T-helper 1 cell treated with Interleukin-12 subunit alpha and Interleukin-12 subunit beta and Interleukin-4 antibody, amounts not matched to agents 30 ng/mL and 1 ng/mL, for 36 hours (primary cell): ENCODE results near the gene NDUFS6. TPM values are rescaled to one million over a fixed set of nuclear protein-coding genes. Genes with fewer than 3 reads are reported as not detected.

ENCODE experiments used
- intact Hi-C: fragments of 100-400 bp; cut with micrococcal nuclease; formaldehyde crosslinking; loops from one replicate; pipeline ENCODE4 v1.15.1; 2024
- total RNA-seq: library from RNA; stranded (reverse); gene quantifications from 2 replicates; pipeline ENCODE4 v1.2.3, GENCODE V29; 2022

NDUFS6 gene
- total RNA-seq = 26.8 and 31.3 TPM in 2 replicates

DNA sequence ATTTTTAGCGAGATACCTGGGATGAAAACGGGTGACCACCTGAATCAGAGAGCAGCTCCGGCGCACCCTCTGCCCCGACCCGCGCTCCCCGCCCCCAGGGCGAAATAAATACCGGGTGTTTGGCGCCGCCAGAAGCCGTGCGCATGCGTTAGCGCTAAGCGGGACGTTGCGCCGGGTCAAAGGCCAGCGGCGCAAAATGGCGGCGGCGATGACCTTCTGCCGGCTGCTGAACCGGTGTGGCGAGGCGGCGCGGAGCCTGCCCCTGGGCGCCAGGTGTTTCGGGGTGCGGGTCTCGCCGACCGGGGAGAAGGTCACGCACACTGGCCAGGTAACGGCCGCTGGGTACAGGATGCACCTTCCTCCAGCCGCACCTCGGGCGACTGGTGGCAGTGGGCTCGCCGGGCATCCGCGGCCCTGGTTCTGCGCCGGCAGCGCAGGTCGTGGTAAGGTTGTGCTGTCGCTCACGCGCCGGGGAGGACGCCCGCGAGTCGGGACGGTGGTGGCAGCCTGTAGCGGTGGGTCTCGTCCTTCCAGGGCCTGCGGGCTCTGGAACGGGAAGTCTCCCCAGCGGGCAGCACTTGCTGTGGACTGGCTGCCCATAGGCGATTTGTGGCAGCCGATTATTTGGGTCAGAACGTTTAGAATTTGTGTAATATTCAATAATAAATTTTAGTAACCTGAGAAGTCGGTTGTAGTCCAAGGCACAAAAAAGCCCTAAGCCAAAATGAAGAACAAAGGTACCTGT, at the start of gene NDUFS6:
TSS of gene NDUFS6 (plus strand) at position 186 of the 745 bp plus-strand sequence. CDS start at position 197, 11 bp downstream.
- intact Hi-C loops = loop anchor here (1.0 to 5.0 kb wide), 9 partner anchors 9 to 1531 kb away; partner anchors contain the start of genes BRD9, CLPTM1L, PDCD6 and TRIP13

DNA sequence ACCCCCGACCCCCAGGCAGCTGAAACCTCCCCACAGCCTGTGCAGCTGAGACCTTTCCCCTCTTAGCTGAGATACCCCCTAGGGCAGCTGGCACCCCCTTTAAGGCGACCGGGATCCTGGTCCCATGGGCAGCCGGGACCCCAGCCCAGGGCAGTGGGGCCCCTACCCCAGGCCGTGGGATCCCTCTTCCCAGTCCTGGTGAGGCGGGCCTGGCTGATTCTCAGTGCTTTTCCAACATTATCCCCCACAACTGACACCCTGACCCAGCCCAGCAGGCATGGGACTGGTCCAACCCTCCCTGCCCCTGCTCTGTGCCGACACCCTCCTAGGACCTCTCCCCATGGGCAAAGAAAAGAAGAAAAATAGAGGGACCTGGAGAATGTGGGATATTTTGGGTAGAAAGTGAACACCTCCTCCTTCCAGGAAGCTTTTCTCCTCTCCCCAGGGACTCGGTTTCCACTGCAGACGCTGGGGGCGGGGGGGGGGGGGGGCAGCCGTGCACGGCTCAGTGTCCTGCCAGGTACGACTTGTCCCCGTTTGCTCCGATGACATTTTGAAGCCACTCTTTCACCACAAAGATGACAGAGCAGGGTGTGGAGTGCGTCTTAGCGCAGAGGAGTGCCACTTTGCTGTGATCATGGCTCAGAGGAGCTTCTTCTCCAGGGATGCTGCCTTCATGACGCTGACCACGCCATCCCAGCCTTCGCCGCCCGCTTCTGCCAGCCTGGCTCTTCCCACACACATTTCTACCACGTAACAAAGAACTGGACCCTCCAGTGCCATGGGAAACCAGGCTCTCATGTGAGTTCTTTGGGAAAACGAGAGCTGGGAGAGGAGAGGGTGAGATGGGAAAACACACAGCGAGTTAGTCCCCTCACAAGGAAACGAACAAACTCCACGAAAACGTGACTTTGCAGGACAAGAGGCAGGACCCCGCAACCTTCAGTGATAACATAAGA, 49.1 kb upstream of the NDUFS6 start:
- intact Hi-C loops = no loop called here

GRCh38 chr5:1752881-1753280, 48.3 kb upstream of the NDUFS6 start:
- intact Hi-C loops = no loop called here

- intact Hi-C loops = no loop called here
These were observed 47.7 kb upstream of the NDUFS6 start for GRCh38 chr5:1753490-1753889.

DNA sequence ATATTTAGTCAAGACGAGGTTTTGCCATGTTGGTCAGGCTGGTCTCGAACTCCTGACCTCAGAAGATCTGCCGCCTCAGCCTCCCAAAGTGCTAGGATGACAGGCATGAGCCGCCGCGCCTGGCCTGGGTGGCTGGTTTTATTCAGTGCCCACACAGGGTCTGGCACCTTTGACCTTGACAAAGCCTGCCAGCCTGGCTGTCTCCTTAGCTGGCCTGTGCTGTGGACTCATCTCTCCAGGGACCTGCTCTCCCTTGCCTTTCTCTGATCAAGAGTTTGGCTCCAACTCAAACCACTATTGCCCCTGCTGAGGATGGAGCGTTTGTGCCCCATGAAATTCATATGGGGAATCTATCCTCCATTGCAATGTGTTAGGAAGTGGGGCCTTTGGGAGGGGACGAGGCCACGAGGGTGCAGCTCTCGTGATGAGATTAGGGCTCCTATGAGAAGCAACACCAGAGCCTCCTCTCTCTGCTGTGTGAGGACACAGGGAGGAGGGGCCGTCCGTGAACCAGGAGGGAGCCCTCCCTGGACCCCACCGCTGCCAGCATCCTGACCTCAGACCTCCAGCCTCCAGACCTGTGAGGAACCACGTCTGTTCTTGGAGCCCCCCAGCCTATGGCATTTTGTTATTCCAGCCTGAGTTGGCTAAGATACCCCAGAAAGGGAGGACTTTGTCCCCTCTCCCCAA, 46.5 kb upstream of the NDUFS6 start:
- intact Hi-C loops = no loop called here

DNA sequence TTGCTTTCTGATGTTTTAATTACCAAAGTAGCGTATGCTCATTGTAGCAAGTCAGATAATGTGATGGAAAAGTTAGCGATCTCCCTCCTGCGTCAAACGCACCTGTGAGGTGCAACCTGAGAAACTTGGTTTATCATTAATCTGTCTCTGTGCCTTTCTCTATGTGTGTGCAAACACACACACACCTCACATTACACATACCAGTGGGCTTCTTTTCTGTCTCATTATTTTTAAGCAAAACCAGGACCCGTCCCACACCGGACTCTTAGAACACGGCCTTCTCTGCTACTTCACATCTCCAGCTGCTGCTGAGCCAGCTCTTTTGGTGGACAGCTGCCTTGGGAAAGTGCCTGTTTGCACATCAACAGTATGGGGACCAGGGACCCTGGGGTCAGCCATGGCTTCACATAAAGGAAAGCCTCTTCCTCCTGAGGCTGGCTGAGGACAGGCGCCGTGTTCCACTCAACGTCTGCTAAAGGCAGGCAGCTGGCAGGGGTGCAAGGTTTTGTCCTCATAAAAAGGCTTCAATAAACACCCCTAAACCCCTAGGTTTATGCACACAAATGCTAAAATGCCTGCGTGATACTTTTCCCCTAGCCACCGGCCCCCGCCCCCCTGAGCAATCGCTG, 45.8 kb upstream of the NDUFS6 start:
- intact Hi-C loops = no loop called here

DNA sequence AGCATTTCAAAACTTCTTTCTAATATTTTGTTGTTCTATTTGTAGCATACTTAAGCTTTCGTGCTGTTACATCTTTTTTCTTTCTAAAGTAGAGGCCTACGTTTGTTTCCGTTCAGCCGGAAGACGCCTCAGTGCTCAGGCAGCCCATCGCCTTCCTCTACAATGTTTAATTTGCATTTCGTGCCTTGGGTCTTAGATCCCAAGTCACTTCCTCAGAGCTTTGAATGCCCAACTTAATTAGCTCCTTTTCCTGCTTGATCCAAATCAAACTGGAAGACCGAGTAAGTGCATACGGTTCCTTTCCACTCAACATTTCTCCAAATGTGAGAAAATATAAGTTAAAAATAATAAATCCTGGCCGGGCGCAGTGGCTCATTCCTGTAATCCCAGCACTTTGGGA, 44.7 kb upstream of the NDUFS6 start:
- intact Hi-C loops = no loop called here

- intact Hi-C loops = no loop called here
These were observed 43.7 kb upstream of the NDUFS6 start for GRCh38 chr5:1757511-1757910.

DNA sequence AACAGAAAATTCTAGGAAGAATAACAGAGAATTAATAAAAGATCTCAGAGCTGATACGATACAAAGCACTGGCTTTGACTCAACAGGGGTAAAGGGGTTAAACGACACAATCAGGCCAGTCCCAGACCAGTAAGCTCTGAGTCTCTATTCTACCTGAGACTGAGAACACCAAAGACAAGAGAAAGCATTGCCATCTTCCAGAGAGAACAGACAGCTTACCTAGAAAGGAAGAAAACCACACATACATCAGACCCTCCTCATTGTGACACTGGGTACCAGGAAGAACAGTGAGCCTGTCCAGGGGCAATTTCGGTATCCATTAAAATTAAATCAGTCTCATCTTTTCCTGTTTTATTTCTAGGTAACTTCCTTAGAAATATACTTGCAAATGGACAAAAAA, 42.6 kb upstream of the NDUFS6 start:
- intact Hi-C loops = no loop called here

- intact Hi-C loops = no loop called here
These were observed 41.7 kb upstream of the NDUFS6 start for GRCh38 chr5:1759378-1759970.

GRCh38 chr5:1760231-1760630, 41.0 kb upstream of the NDUFS6 start:
- intact Hi-C loops = loop anchor here (10.0 kb wide), 1 partner anchor 115 kb away; no protein-coding TSS in a partner anchor

- intact Hi-C loops = loop anchor here (10.0 kb wide), 1 partner anchor 114 kb away; no protein-coding TSS in a partner anchor
These were observed 40.4 kb upstream of the NDUFS6 start for GRCh38 chr5:1760656-1761452.

DNA sequence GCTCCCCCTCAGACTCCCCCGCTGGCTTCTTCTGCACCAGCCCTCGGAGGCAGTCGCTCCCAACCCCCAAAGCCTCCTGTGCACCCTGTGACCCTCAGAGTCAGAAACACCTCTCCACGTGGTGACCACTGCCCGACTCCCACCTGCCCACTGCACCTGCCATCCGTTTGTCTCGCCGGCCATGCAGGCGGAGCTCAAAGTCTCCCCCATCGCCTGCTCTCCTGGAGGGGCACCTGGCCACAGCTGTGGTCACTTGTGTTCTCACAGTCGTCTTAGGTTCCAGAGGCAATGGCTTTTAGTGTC, 39.8 kb upstream of the NDUFS6 start:
- intact Hi-C loops = loop anchor here (10.0 kb wide), 1 partner anchor 113 kb away; no protein-coding TSS in a partner anchor

DNA sequence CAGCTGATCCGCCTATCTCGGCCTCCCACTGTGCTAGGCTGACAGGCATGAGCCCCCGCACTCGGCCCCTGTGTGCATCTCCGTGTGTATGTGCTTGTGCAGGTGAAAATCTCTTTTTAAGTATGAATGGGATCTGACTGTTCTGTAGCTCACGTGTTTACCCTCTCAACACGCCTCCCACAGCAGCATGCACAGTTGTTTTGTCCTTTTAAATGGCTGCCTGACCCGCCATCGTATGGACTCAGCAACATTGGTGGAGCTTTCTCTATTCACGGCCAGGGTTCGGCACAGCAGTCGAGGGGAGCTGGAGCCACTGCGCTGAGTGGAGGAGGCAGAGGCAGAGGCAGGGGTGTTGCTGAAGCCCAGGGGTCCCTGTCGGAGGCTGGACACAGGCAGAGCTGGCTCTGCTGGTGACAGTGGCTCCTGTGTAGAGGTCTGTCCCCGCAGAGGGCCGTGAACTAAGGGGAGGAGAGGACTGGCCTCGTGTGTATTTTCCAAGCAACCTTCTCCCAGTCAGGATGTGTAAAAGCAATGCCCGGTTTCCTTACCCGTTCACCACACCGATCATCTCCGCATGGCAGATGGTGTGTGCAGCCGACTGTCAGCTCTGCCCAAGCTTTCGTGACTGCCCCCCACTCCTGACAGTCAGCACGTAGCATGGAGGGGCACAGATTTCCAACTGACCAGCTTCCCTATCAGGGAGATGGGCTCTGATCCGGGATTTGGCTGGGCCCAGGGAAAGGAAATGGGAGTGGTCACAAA, 38.9 kb upstream of the NDUFS6 start:
- intact Hi-C loops = loop anchor here (2.0 to 10.0 kb wide), 2 partner anchors 38 to 112 kb away; partner anchors contain the start of gene NDUFS6

DNA sequence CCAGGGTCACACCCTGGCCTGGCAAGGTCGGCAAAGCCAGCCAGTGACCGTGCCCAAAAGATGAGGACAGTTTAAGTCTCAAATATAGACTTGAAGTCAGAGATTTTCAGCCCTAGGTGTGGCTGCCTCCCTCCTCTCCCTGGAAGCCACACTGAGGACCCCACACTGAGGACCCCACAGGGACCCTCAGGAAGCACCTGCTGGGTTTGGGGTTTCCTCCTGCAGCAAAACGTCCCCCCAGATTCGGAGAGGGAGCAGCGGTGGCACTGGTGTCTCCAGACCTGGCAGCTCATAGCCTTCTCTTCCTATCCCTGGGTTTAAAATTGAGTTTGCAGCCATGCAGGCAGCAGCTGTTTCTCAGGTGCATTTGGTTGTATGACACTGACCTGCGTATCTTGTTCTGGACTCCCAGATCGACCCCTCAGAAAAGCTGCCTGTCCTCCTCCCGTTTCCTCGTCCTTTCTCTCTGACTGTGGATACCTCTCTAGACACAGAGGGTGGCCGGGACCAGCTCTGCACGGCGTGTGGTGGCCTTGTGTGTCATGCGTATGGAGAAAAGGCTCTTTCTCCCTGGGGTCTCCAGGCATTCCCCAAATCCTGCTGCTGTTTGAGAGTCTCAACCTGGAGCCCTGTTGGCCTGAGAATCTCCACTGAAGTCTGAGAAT, 38.2 kb upstream of the NDUFS6 start:
- intact Hi-C loops = loop anchor here (1.0 to 10.0 kb wide), 4 partner anchors 38 to 275 kb away; partner anchors contain the start of gene NDUFS6

DNA sequence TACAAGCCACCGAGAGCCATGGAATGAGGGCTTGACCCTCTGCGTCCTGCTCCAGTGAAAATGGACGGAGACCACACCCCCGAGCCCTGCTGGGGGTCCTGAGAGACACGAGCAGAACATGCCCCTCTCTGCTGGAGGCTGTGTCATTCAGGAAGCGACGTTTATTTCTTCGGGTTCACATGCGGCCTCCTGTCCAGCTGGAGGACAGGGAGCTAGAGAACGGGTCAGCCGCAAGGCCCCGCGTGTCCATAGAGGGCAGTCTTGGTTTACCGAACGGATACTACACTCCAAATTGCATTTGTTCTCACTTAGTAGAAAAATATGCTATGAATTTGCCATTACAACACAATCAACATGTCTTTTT, 37.7 kb upstream of the NDUFS6 start:
- intact Hi-C loops = loop anchor here (1.0 to 10.0 kb wide), 4 partner anchors 37 to 275 kb away; partner anchors contain the start of gene NDUFS6

DNA sequence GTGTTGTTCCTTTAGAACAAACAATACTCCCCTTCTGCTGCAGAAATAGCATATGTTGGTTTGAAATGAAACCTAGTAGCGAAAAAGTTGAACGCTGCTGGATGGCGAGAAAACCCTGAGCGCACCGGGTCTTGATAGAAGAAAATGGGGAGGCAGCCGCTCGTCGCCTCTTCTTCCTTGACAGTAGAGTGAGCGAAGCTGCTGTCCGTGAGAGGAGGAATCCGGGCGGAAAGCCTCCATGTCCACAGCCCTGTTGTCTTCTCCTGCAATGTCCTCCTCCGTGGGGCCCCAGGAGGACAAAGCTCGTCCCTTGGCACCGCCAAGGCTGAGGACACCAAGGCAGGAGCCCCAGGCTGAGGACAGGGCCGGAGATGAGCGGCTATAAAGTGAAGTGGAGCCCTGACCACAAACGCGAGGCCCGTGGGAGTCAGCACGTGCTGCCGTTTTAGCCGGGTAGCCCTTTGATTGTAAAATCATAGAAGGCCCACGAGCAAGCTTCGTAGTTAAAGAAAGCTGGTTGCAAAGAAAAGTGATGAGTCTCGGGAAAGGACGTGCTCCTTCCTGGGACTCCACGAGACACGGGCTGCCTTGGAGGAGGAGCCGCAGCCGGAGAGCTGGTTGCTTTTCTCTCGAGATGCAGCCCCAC, 37.1 kb upstream of the NDUFS6 start:
- intact Hi-C loops = loop anchor here (1.0 to 10.0 kb wide), 4 partner anchors 37 to 274 kb away; partner anchors contain the start of gene NDUFS6

- intact Hi-C loops = loop anchor here (10.0 kb wide), 1 partner anchor 110 kb away; no protein-coding TSS in a partner anchor
These were observed 36.6 kb upstream of the NDUFS6 start for GRCh38 chr5:1764606-1764960.
